Activated naive CD4-positive, alpha-beta T cell (primary cell): Measurements from ENCODE around the gene LRRC47.

ENCODE experiments used
- DNase-seq, 4 experiments: peaks; one replicate each; lab custom pipeline; 2025; lab: John Stamatoyannopoulos, UW

The LRRC47 gene

GRCh38 chr1:3747522-3747848 lies 48.8 kb downstream of the LRRC47 start:
- no peak for DNase-seq

- peak; percentile 50 to 90 (median 84) for DNase-seq
Measured at GRCh38 chr1:3746830-3747521, 49.3 kb downstream of the LRRC47 start.

GRCh38 chr1:3746389-3746829 lies 49.9 kb downstream of the LRRC47 start:
- no peak for DNase-seq

- DNase-seq = no peak
Measured at GRCh38 chr1:3745590-3746381, 50.5 kb downstream of the LRRC47 start.

GRCh38 chr1:3745071-3745470 lies 51.2 kb downstream of the LRRC47 start:
- no peak for DNase-seq

- DNase-seq = no peak
Measured at GRCh38 chr1:3744646-3745045, 51.7 kb downstream of the LRRC47 start.

GRCh38 chr1:3743826-3744225 lies 52.5 kb downstream of the LRRC47 start:
- DNase-seq = no peak

GRCh38 chr1:3743421-3743820 lies 52.9 kb downstream of the LRRC47 start:
- no peak for DNase-seq

- no peak for DNase-seq
Measured at GRCh38 chr1:3742439-3743298, 53.6 kb downstream of the LRRC47 start.

- no peak for DNase-seq
Measured at GRCh38 chr1:3741566-3742438, 54.5 kb downstream of the LRRC47 start.

- DNase-seq = no peak
Measured at GRCh38 chr1:3740752-3741151, 55.5 kb downstream of the LRRC47 start.

- DNase-seq = no peak
Measured at GRCh38 chr1:3740042-3740441, 56.3 kb downstream of the LRRC47 start.

- DNase-seq = no peak
Measured at GRCh38 chr1:3738943-3739342, 57.4 kb downstream of the LRRC47 start.

- no peak for DNase-seq
Measured at GRCh38 chr1:3736708-3737107, 59.6 kb downstream of the LRRC47 start.

- DNase-seq = no peak
Measured at GRCh38 chr1:3736131-3736561, 60.2 kb downstream of the LRRC47 start.

- no peak for DNase-seq
Measured at GRCh38 chr1:3735688-3736087, 60.6 kb downstream of the LRRC47 start.

GRCh38 chr1:3735027-3735681 lies 61.1 kb downstream of the LRRC47 start:
- DNase-seq = no peak

GRCh38 chr1:3734602-3735001 lies 61.7 kb downstream of the LRRC47 start:
- DNase-seq = no peak

GRCh38 chr1:3733883-3734589 lies 62.3 kb downstream of the LRRC47 start:
- no peak for DNase-seq

- DNase-seq = no peak
Measured at GRCh38 chr1:3733094-3733882, 63.0 kb downstream of the LRRC47 start.
